Mesenchymal stem cell (in vitro differentiated cells and primary cell): ENCODE measurements around the gene ITGA2B.

Experiments
- DNase-seq: peaks from one replicate; pipeline ENCODE4 v3.0.0-alpha.2; 2013
- H2AFZ ChIP-seq: one replicate; pipeline ENCODE4 v1.6.1; 2013; ENCODE audit warnings: low read depth, mild to moderate bottlenecking, control low read depth, inconsistent platforms, low read length, moderate library complexity
- H2AK5ac ChIP-seq: 2 replicates; pipeline ENCODE4 v1.6.1; 2013; ENCODE audit warnings: low read length, moderate library complexity, mild to moderate bottlenecking, inconsistent platforms; ENCODE audit not compliant: severe bottlenecking
- H2BK120ac ChIP-seq: one replicate; pipeline ENCODE4 v1.6.1; 2013; ENCODE audit warnings: low read depth, mild to moderate bottlenecking, inconsistent platforms, low read length, moderate library complexity
- H2BK12ac ChIP-seq, 2 experiments: one replicate each; pipeline ENCODE4 v1.6.1; 2013; ENCODE audit warnings: inconsistent platforms in 2 of 2, low read length in 2 of 2, mild to moderate bottlenecking in 2 of 2, moderate library complexity in 2 of 2, control low read depth in 1 of 2
- H2BK15ac ChIP-seq: one replicate; pipeline ENCODE4 v1.6.1; 2013; ENCODE audit warnings: mild to moderate bottlenecking, low read depth, inconsistent platforms; ENCODE audit not compliant: poor library complexity, severe bottlenecking
- H2BK5ac ChIP-seq: 2 replicates; pipeline ENCODE4 v1.6.1; 2013; ENCODE audit warnings: low read depth, mild to moderate bottlenecking, low read length, control low read depth, inconsistent platforms; ENCODE audit not compliant: poor library complexity, severe bottlenecking
- H3K14ac ChIP-seq, 2 experiments: one replicate each; pipeline ENCODE4 v1.6.1; 2013; ENCODE audit warnings: inconsistent platforms in 2 of 2, low read length in 2 of 2, control low read depth in 1 of 2, mild to moderate bottlenecking in 1 of 2, moderate library complexity in 1 of 2
- H3K18ac ChIP-seq, 2 experiments: one replicate each; pipeline ENCODE4 v1.6.1; 2013; ENCODE audit warnings: inconsistent platforms in 2 of 2, low read length in 2 of 2, control low read depth in 1 of 2, low read depth in 1 of 2, mild to moderate bottlenecking in 1 of 2
- H3K23ac ChIP-seq, 2 experiments: one replicate each; pipeline ENCODE4 v1.6.1; 2013; ENCODE audit warnings: inconsistent platforms in 2 of 2, low read length in 2 of 2, mild to moderate bottlenecking in 2 of 2, moderate library complexity in 2 of 2, control low read depth in 1 of 2
- H3K27ac ChIP-seq: 2 replicates; pipeline ENCODE4 v1.5.1; 2013; ENCODE audit warnings: mild to moderate bottlenecking, moderate library complexity, low read length, control low read depth, inconsistent platforms; ENCODE audit not compliant: poor library complexity, severe bottlenecking
- H3K27me3 ChIP-seq, 2 experiments: 2 replicates each; pipeline versions ENCODE4 v1.6.1 to v1.7.0; 2013; ENCODE audit warnings: low read length in 2 of 2, mild to moderate bottlenecking in 2 of 2, moderate library complexity in 2 of 2, control low read depth in 1 of 2, inconsistent platforms in 1 of 2; ENCODE audit not compliant: control insufficient read depth in 1 of 2, insufficient read depth in 1 of 2
- H3K36me3 ChIP-seq, 2 experiments: 2 replicates each; pipeline versions ENCODE4 v1.6.1 to v1.7.0; 2013; ENCODE audit warnings: low read length in 2 of 2, control low read depth in 1 of 2, inconsistent platforms in 1 of 2, low read depth in 1 of 2, mild to moderate bottlenecking in 1 of 2; ENCODE audit not compliant: insufficient read depth in 2 of 2, control insufficient read depth in 1 of 2
- H3K4ac ChIP-seq, 2 experiments: one replicate each; pipeline ENCODE4 v1.6.1; 2013; ENCODE audit warnings: inconsistent platforms in 2 of 2, low read length in 2 of 2, mild to moderate bottlenecking in 2 of 2, moderate library complexity in 2 of 2, control low read depth in 1 of 2, low read depth in 1 of 2
- H3K4me1 ChIP-seq: 2 replicates; pipeline ENCODE4 v1.6.1; 2013; ENCODE audit warnings: low read depth, low read length, control low read depth; ENCODE audit not compliant: control insufficient read depth, insufficient read depth
- H3K4me2 ChIP-seq: 2 replicates; pipeline ENCODE4 v1.6.1; 2013; ENCODE audit warnings: low read length, mild to moderate bottlenecking, inconsistent platforms; ENCODE audit not compliant: poor library complexity, severe bottlenecking
- H3K4me3 ChIP-seq, 2 experiments: 2 replicates each; pipeline versions ENCODE4 v1.5.1 to v1.7.0; 2013; ENCODE audit warnings: low read length in 2 of 2, mild to moderate bottlenecking in 2 of 2, control low read depth in 1 of 2, low read depth in 1 of 2; ENCODE audit not compliant: insufficient read depth in 1 of 2
- H3K79me1 ChIP-seq: replicated peaks from 2 replicates; pipeline ENCODE4 v1.6.1; 2013; ENCODE audit warnings: mild to moderate bottlenecking, control low read depth, low read length, inconsistent platforms; ENCODE audit not compliant: poor library complexity, severe bottlenecking
- H3K9ac ChIP-seq: 2 replicates; pipeline ENCODE4 v1.7.0; 2013; ENCODE audit warnings: mild to moderate bottlenecking, low read length, moderate library complexity
- H3K9me3 ChIP-seq: 2 replicates; pipeline ENCODE4 v1.7.0; 2013; ENCODE audit warnings: mild to moderate bottlenecking, low read length; ENCODE audit not compliant: control insufficient read depth
- H4K8ac ChIP-seq: one replicate; pipeline ENCODE4 v1.6.1; 2013; ENCODE audit warnings: inconsistent platforms, mild to moderate bottlenecking, low read length, moderate library complexity
- H4K91ac ChIP-seq: one replicate; pipeline ENCODE4 v1.6.1; 2013; ENCODE audit warnings: mild to moderate bottlenecking, low read length, inconsistent platforms
- WGBS: methylation state at CpG from one replicate; pipeline ENCODE4 v1.1.7; 2013; ENCODE audit warnings: mixed read lengths; 5-methylcytosine and 5-hydroxymethylcytosine counted together

ITGA2B gene

DNA sequence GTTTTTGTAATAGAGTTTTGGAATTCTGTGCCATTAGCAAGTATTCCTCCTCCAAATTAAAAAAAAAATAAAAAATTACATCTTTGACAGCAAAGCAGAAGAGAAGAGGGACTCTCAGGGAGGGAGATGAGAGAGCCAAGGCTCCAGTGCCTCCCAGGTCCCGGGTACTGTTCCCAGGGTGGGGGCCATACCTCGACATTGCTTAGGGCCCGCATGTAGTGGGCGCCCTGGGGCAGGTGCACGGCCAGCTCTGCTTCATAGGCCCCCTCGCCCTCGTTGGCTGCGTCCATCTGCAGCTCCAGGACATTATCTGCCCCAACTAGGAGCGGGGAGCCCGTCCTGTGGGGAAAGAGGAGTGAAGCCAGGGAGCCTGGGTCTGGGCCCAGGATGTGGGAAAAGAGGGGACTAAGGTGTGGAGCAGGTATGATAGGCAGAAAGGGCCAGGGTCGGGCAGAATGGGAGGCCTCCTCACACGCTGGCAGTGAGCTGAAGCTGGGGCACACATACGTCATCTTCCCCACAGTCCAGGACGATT lies 11.2 kb downstream of the ITGA2B start:
- 88% methylated on average over 14 of the region's 14 CpGs for WGBS
- no peak for DNase-seq
- H3K79me1 ChIP-seq, result no peaks in the 10 kb centered on the region
- H3K14ac ChIP-seq, result no peak overlapping the region
- H2AK5ac ChIP-seq, result no peak overlapping the region
- peak overlapping the region in 1 of 2 experiments; percentile 67 for H3K23ac ChIP-seq
- no peaks in the 10 kb centered on the region for H3K36me3 ChIP-seq
- no peak overlapping the region for H2BK5ac ChIP-seq
- H3K9me3 ChIP-seq, result no peaks in the 10 kb centered on the region
- H3K4me3 ChIP-seq, result no peak overlapping the region
- peaks cover 18 to 70% of the 10 kb centered on the region in 2 experiments for H3K27me3 ChIP-seq
- H2AFZ ChIP-seq, result no peak overlapping the region
- no peak overlapping the region for H2BK15ac ChIP-seq
- H2BK120ac ChIP-seq, result no peak overlapping the region
- H3K4me2 ChIP-seq, result no peak overlapping the region
- H3K9ac ChIP-seq, result no peak overlapping the region
- H4K91ac ChIP-seq, result no peak overlapping the region
- no peak overlapping the region for H2BK12ac ChIP-seq
- H3K18ac ChIP-seq, result no peak overlapping the region
- no peak overlapping the region for H3K27ac ChIP-seq
- H3K4ac ChIP-seq, result no peak overlapping the region
- no peak overlapping the region for H4K8ac ChIP-seq
- H3K4me1 ChIP-seq, result peaks cover 6% of the 10 kb centered on the region

DNA sequence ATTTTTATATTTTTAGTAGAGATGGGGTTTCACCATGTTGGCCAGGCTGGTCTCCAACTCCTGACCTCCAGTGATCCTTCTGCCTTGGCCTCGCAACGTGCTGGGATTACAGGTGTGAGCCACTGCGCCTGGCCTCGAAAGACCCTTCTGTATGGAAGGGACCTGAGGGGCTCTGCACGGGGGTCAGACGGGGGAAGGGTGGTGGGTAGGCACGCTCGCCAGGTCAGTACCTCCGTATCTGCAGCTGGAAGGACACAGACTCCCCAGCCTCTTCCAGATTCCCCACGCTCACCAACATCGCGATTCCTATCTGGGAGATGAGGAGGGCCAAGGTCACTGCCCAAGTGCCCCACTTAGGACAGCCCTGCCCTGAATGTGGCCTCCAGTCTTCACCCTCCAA lies 12.7 kb downstream of the ITGA2B start:
- Histone ChIP-seq H2BK12ac (no peak overlapping the region), H3K27ac (no peak overlapping the region), H4K91ac (no peak overlapping the region), H3K4ac (no peak overlapping the region), H3K27me3 (peaks cover 15 to 63% of the 10 kb centered on the region in 2 experiments), H2BK120ac (no peak overlapping the region), H4K8ac (no peak overlapping the region), H3K4me3 (no peak overlapping the region), H3K9ac (no peak overlapping the region), H3K79me1 (no peaks in the 10 kb centered on the region), H3K36me3 (no peaks in the 10 kb centered on the region), H2AFZ (no peak overlapping the region), H3K4me1 (peaks cover 6% of the 10 kb centered on the region), H3K18ac (no peak overlapping the region), H3K4me2 (no peak overlapping the region), H2BK5ac (no peak overlapping the region), H3K14ac (no peak overlapping the region), H2BK15ac (no peak overlapping the region), H2AK5ac (no peak overlapping the region), H3K23ac (no peak overlapping the region), H3K9me3 (no peaks in the 10 kb centered on the region)
- WGBS, result 85% methylated on average over 12 of the region's 12 CpGs
- DNase-seq, result no peak

- no peaks in the 10 kb centered on the region for H3K36me3 ChIP-seq
- H2BK120ac ChIP-seq, result no peak overlapping the region
- H4K91ac ChIP-seq, result no peak overlapping the region
- H3K27ac ChIP-seq, result no peak overlapping the region
- peaks cover 17 to 66% of the 10 kb centered on the region in 2 experiments for H3K27me3 ChIP-seq
- 17% methylated on average over 4 of the region's 5 CpGs for WGBS
- H2AK5ac ChIP-seq, result no peak overlapping the region
- no peak overlapping the region for H3K9ac ChIP-seq
- no peak overlapping the region for H4K8ac ChIP-seq
- no peak overlapping the region for H3K4ac ChIP-seq
- no peaks in the 10 kb centered on the region for H3K79me1 ChIP-seq
- H2BK15ac ChIP-seq, result no peak overlapping the region
- no peaks in the 10 kb centered on the region for H3K9me3 ChIP-seq
- no peak for DNase-seq
- peaks cover 6% of the 10 kb centered on the region for H3K4me1 ChIP-seq
- H2BK12ac ChIP-seq, result no peak overlapping the region
- no peak overlapping the region for H3K4me2 ChIP-seq
- H2AFZ ChIP-seq, result no peak overlapping the region
- H3K14ac ChIP-seq, result no peak overlapping the region
- no peak overlapping the region for H3K4me3 ChIP-seq
- no peak overlapping the region for H3K18ac ChIP-seq
- no peak overlapping the region for H3K23ac ChIP-seq
- H2BK5ac ChIP-seq, result no peak overlapping the region
Measured at GRCh38 chr17:44376124-44376523, 13.3 kb downstream of the ITGA2B start.

DNA sequence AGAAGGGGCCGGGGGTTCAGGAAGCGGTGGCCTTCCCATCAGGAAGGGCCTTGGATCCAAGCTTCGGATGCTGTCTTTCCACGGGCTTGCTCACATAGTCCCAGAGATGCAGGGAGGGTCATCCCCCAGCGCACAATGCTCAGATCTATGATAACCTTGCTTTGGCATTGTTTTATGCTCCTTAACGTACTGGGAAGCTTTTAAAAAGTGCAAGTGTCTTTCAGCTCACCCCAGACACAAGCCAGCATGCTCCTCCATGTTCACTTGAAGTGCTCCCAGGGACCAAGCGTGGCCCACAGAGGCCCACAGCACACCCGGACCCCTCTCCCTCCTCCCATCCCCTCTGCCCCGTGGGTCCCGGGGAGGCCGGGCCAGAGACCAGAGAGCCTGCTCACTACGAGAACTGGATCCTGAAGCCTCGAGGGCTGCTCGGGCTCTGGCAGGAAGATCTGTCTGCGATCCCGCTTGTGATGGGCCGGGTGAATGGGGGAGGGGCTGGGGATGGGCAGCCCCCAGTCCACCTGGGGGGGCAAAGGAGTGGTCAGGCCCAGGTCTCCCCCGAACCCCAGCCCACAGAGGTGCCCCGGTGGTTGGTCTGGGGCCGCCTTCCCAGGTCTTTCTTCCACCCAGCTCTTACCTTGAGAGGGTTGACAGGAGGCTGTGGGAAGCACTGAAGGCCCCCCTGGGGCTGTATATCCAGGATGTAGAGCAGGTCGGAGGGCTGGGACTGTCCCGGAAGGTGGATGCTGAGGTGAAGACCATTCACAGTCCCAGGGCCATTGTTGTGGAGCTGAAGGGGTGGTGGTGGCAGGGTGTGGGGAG lies 14.0 kb downstream of the ITGA2B start:
- Histone ChIP-seq H3K27me3 (peaks cover 21 to 66% of the 10 kb centered on the region in 2 experiments), H4K8ac (no peak overlapping the region), H2AK5ac (no peak overlapping the region), H2BK5ac (no peak overlapping the region), H3K14ac (no peak overlapping the region), H3K79me1 (no peaks in the 10 kb centered on the region), H3K4ac (no peak overlapping the region), H4K91ac (no peak overlapping the region), H3K4me2 (no peak overlapping the region), H3K36me3 (no peaks in the 10 kb centered on the region), H2BK120ac (no peak overlapping the region), H3K4me1 (peaks cover 6% of the 10 kb centered on the region), H2BK15ac (no peak overlapping the region), H2AFZ (no peak overlapping the region), H3K23ac (no peak overlapping the region), H3K9ac (no peak overlapping the region), H3K27ac (no peak overlapping the region), H3K4me3 (no peak overlapping the region), H3K18ac (no peak overlapping the region), H2BK12ac (no peak overlapping the region), H3K9me3 (no peaks in the 10 kb centered on the region)
- no peak for DNase-seq
- WGBS, result 57% methylated on average over 16 of the region's 22 CpGs
